Stimulated activated CD8-positive, alpha-beta memory T cell treated with anti-CD3 and anti-CD28 coated beads, Interleukin-15, amount 100 ng/mL, for 4 hours (primary cell): ENCODE results near the gene MED25.
"Not testable (repeated sequence)": the region's sequence is repeated elsewhere in the genome, so short reads cannot be mapped to it uniquely, and the experiment has no call there.

ENCODE experiments used
- DNase-seq, 2 donors: peaks; one replicate each; pipeline ENCODE4 v3.0.0-alpha.2; 2020; ENCODE audit warnings: low read depth in 2 of 2

MED25 gene

GRCh38 chr19:49816590-49816989 lies 1.5 kb upstream of the MED25 start:
- no peak for DNase-seq

- DNase-seq = no peak
These were observed 721 bp downstream of the MED25 start for GRCh38 chr19:49818649-49819370.

GRCh38 chr19:49819452-49820115 lies 1.5 kb downstream of the MED25 start:
- DNase-seq = not testable (repeated sequence)

GRCh38 chr19:49820125-49820524 lies 2.0 kb downstream of the MED25 start:
- no peak for DNase-seq

GRCh38 chr19:49823472-49823871 lies 5.4 kb downstream of the MED25 start:
- no peak for DNase-seq

- DNase-seq = no peak
These were observed 6.6 kb downstream of the MED25 start for GRCh38 chr19:49824662-49825061.

- no peak for DNase-seq
These were observed 8.9 kb downstream of the MED25 start for GRCh38 chr19:49827034-49827433.

- DNase-seq = no peak
These were observed 11.1 kb downstream of the MED25 start for GRCh38 chr19:49829200-49829599.

GRCh38 chr19:49829721-49830120 lies 11.6 kb downstream of the MED25 start:
- DNase-seq = no peak

- no peak for DNase-seq
These were observed 12.7 kb downstream of the MED25 start for GRCh38 chr19:49830766-49831165.

GRCh38 chr19:49831592-49831991 lies 13.5 kb downstream of the MED25 start:
- no peak for DNase-seq

- DNase-seq = no peak
These were observed 14.5 kb downstream of the MED25 start for GRCh38 chr19:49832556-49832955.

GRCh38 chr19:49833599-49833998 lies 15.5 kb downstream of the MED25 start:
- no peak for DNase-seq

- no peak for DNase-seq
These were observed 17.5 kb downstream of the MED25 start for GRCh38 chr19:49835562-49835961.

GRCh38 chr19:49836176-49837008 lies 18.3 kb downstream of the MED25 start:
- DNase-seq = no peak

- DNase-seq = no peak
These were observed 18.9 kb downstream of the MED25 start for GRCh38 chr19:49837009-49837310.

GRCh38 chr19:49837425-49837824 lies 19.3 kb downstream of the MED25 start:
- DNase-seq = no peak

GRCh38 chr19:49838885-49839588 lies 20.9 kb downstream of the MED25 start:
- DNase-seq = no peak

- DNase-seq = no peak
These were observed 21.6 kb downstream of the MED25 start for GRCh38 chr19:49839713-49840112.

GRCh38 chr19:49840321-49840720 lies 22.2 kb downstream of the MED25 start:
- DNase-seq = no peak

GRCh38 chr19:49840736-49841249 lies 22.7 kb downstream of the MED25 start:
- no peak for DNase-seq

GRCh38 chr19:49843265-49843664 lies 25.2 kb downstream of the MED25 start:
- no peak for DNase-seq
